Spinal cord (tissue), 10 donors: Measurements from ENCODE around the gene GUCD1. TPM values are rescaled to one million over a fixed set of nuclear protein-coding genes. Genes with fewer than 3 reads are reported as not detected.

Source experiments
- DNase-seq, 6 donors: peaks; one replicate each; pipeline versions ENCODE4 v3.0.0 to v3.0.0-alpha.2; 2013 to 2015; ENCODE audit warnings: low spot score in 6 of 6, low read depth in 4 of 6
- H3K27ac ChIP-seq: one replicate; pipeline ENCODE4 v1.5.1; 2013; ENCODE audit warnings: low read depth, low read length, control low read depth
- H3K27me3 ChIP-seq: one replicate; pipeline ENCODE4 v1.6.1; 2013; ENCODE audit warnings: low read length; ENCODE audit not compliant: control insufficient read depth, insufficient read depth
- H3K36me3 ChIP-seq: one replicate; pipeline ENCODE4 v1.6.1; 2013; ENCODE audit warnings: low read length; ENCODE audit not compliant: control insufficient read depth, insufficient read depth
- H3K4me1 ChIP-seq: one replicate; pipeline ENCODE4 v1.6.1; 2013; ENCODE audit warnings: low read length; ENCODE audit not compliant: control insufficient read depth, insufficient read depth
- H3K4me3 ChIP-seq: one replicate; pipeline ENCODE4 v1.5.1; 2013; ENCODE audit warnings: low read depth, low read length, control low read depth
- H3K9me3 ChIP-seq: one replicate; pipeline ENCODE4 v1.6.1; 2013; ENCODE audit warnings: low read length; ENCODE audit not compliant: control insufficient read depth, insufficient read depth
- WGBS: methylation state at CpG from one replicate; pipeline ENCODE4 v1.1.5; 2013; ENCODE audit warnings: missing lambda C conversion rate; ENCODE audit not compliant: insufficient coverage; 5-methylcytosine and 5-hydroxymethylcytosine counted together
- polyA plus RNA-seq, 2 donors: library from polyadenylated mRNA; unstranded; fragments of 120-200 nt; gene quantifications; one replicate each; pipeline ENCODE4 v1.2.1, GENCODE V29; 2013; ENCODE audit not compliant: insufficient read length in 2 of 2
- total RNA-seq, 2 donors: library from RNA; depleted of rRNA in 1 of 2; stranded (reverse); fragments of 120-200 nt in 1 of 2; fragments of >200 nt in 1 of 2; gene quantifications; one replicate each; pipeline versions ENCODE4 v1.2.3 to v1.2.4, GENCODE V29; 2013 to 2014
- donor health status: healthy.

Gene GUCD1
- total and polyA plus RNA-seq, 4 donors, result 51.7 to 75.1 (median 58.0) TPM

DNA sequence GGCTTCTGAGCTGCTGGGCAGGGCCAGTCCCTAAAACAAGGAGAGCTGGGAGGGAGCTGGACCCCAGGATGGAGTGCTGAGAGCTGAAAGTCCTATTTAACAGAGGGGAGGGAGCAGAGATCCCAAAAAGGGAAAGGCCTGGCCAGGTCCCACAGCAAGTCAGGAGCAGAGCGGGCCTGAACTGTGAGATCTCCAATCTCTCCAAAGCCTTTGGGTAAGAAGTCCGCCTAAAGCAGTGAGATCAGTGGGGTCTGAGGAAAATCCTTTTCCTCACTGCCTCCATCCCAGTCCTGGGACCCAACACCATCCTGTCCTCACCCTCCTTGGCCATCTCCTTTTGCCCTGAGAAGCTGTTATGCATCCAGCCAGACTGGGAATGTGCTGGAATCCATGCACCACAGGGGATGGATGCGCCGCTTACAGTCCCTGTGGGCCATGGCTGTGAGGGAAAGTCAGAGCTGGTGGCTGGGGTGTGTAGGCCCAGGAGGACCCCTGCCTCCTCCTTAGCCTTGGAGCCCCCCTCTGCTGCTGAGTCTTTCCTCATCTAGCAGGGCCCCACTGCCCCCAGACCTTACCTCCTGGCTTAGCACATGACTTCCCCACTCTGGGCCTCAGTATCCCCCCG is 29.3 kb upstream of the GUCD1 start:
- Histone ChIP-seq H3K27me3 (no peaks in the 10 kb centered on the region), H3K4me1 (peaks cover 41% of the 10 kb centered on the region), H3K4me3 (no peak overlapping the region), H3K27ac (peak overlapping the region; percentile 17), H3K9me3 (no peaks in the 10 kb centered on the region), H3K36me3 (peaks cover 52% of the 10 kb centered on the region)
- DNase-seq, result no peak
- WGBS, result 74% methylated on average over 3 of the region's 5 CpGs

DNA sequence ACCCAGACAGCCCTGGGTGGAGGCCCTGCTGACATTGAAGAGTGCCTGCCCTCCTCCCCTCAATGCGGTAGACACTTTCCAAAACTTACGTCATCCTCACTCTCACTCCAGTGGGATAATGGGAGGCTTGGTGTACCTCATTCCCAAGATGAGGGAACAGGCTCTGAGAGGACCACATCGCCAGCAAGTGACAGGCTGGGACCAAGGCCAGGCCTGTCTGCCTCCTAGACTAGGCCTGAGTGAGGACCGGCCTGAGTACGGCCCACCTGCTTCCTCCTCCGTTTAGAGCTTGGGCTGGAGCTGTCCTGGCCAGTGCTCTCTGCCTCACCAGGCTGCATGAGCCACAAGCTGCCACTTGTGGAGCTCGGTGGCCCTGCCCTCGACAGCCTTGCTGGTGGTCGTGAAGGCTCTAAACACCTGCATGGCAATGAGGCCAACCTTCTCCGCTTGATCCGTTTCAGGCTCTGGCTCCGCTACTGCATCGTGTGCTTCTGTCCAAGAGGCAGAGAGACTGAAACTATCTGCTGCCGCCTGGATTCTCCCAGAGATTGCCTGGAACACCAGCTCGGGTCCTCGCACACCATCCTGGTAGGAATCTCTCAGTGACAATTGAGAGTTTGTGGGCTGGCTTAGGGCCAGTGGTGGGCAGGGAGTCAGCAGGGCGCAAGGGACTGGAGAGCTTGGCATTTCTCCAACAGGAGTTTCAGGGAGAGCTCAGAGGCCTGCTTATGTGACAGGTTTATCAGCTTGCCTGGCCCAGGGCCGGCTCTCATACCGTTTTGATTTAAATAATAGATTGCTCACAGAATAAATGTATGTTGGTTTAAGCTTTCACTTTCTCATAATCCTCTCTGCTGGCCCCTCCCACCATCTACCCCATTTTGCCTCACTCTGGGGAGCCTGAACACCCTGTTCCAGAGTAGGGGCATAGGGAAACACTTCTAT is 28.6 kb upstream of the GUCD1 start:
- Histone ChIP-seq H3K4me1 (peaks cover 33% of the 10 kb centered on the region), H3K27me3 (no peaks in the 10 kb centered on the region), H3K4me3 (no peak overlapping the region), H3K27ac (peak overlapping the region; percentile 17), H3K36me3 (peaks cover 44% of the 10 kb centered on the region), H3K9me3 (no peaks in the 10 kb centered on the region)
- 36% methylated on average over 16 of the region's 19 CpGs for WGBS
- peak in 3 of 6 donors; percentile 19 to 79 (median 54) for DNase-seq

GRCh38 chr22:24582056-24582814 is 27.3 kb upstream of the GUCD1 start:
- 88% methylated on average over 10 of the region's 12 CpGs for WGBS
- Histone ChIP-seq H3K4me3 (no peak overlapping the region), H3K9me3 (no peaks in the 10 kb centered on the region), H3K27ac (no peak overlapping the region), H3K4me1 (peaks cover 24% of the 10 kb centered on the region), H3K27me3 (no peaks in the 10 kb centered on the region), H3K36me3 (peaks cover 37% of the 10 kb centered on the region)
- DNase-seq, result no peak

DNA sequence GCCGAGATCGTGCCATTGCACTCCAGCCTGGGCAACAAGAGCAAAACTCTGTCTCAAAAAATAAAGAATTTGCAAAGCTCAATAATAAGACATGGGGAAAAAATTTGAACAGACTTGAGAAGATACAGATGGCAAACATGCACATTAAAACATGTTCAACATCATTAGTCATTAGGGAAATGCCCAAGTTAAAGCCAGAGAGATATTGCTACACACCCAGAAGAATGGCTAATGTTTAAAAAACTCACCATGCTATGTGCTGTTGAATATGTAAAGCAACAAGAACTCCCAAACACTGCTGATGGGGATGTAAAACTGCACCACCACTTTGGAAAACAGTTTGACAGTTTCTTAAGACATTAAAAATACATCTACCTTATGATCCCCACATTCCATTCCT is 25.3 kb upstream of the GUCD1 start:
- H3K27me3 ChIP-seq, result no peaks in the 10 kb centered on the region
- DNase-seq, result no peak
- WGBS, result no CpG with 5 or more reads among the region's 2 CpGs
- H3K4me1 ChIP-seq, result peaks cover 23% of the 10 kb centered on the region
- peaks cover 30% of the 10 kb centered on the region for H3K36me3 ChIP-seq
- H3K9me3 ChIP-seq, result no peaks in the 10 kb centered on the region
- no peak overlapping the region for H3K4me3 ChIP-seq
- H3K27ac ChIP-seq, result no peak overlapping the region

DNA sequence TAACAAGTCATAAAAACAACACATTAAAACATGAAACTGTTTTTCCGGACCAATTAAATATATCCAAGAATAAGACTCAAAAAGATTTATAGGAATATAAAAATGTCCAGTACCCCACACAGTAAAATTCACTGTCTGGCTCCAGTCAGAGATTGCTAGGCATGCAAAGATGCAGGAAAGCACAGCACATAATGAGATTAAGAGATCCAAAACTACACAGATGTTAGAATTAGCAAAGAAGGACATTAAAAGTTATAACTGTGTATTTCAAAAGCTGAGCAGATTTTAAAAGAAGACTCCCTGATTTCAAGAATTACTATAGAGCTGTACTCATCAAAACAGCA is 24.3 kb upstream of the GUCD1 start:
- Histone ChIP-seq H3K36me3 (peaks cover 30% of the 10 kb centered on the region), H3K9me3 (no peaks in the 10 kb centered on the region), H3K27ac (no peak overlapping the region), H3K4me3 (no peak overlapping the region), H3K4me1 (peaks cover 13% of the 10 kb centered on the region), H3K27me3 (no peaks in the 10 kb centered on the region)
- WGBS, result no CpG with 5 or more reads among the region's 1 CpG
- no peak for DNase-seq

GRCh38 chr22:24578355-24579257 is 23.7 kb upstream of the GUCD1 start:
- WGBS, result 82% methylated on average over 4 of the region's 8 CpGs
- no peaks in the 10 kb centered on the region for H3K9me3 ChIP-seq
- no peak overlapping the region for H3K27ac ChIP-seq
- DNase-seq, result no peak
- peaks cover 7% of the 10 kb centered on the region for H3K4me1 ChIP-seq
- H3K36me3 ChIP-seq, result peaks cover 34% of the 10 kb centered on the region
- no peaks in the 10 kb centered on the region for H3K27me3 ChIP-seq
- no peak overlapping the region for H3K4me3 ChIP-seq

- Histone ChIP-seq H3K4me1 (no peaks in the 10 kb centered on the region), H3K27ac (no peak overlapping the region), H3K9me3 (no peaks in the 10 kb centered on the region), H3K27me3 (no peaks in the 10 kb centered on the region), H3K4me3 (no peak overlapping the region), H3K36me3 (peaks cover 45% of the 10 kb centered on the region)
- WGBS, result no CpG with 5 or more reads among the region's 1 CpG
- DNase-seq, result no peak
Observed at GRCh38 chr22:24576778-24577177, 21.8 kb upstream of the GUCD1 start.

DNA sequence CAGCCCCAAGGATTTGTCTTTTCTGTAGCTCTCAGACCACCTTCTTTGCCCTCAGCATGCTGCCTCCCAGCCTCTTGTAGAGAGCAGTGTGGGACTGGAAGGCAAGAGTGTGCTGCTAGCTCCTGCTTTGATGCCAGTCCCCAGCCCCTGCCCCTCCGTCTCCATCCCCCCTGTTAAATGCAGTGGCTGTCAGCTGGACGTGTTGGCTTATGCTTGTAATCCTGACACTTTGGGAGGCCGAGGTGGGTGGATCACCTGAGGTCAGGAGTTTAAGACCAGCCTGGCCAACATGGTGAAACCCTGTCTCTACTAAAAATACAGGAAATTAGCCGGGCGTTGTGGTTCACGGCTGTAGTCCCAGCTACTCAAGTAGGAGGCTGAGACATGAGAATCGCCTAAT is 16.3 kb upstream of the GUCD1 start:
- Histone ChIP-seq H3K4me1 (peaks cover 5% of the 10 kb centered on the region), H3K9me3 (no peaks in the 10 kb centered on the region), H3K27ac (no peak overlapping the region), H3K4me3 (no peak overlapping the region), H3K36me3 (peaks cover 74% of the 10 kb centered on the region), H3K27me3 (no peaks in the 10 kb centered on the region)
- 89% methylated on average over 7 of the region's 7 CpGs for WGBS
- no peak for DNase-seq

- Histone ChIP-seq H3K36me3 (peaks cover 62% of the 10 kb centered on the region), H3K4me1 (peaks cover 5% of the 10 kb centered on the region)
- WGBS, result 82% methylated on average over 9 of the region's 10 CpGs
Observed at GRCh38 chr22:24567668-24568067, 12.7 kb upstream of the GUCD1 start.

More at GRCh38 chr22:24567668-24568067, 12.7 kb upstream of the GUCD1 start:
- H3K27me3 ChIP-seq, result no peaks in the 10 kb centered on the region
- H3K4me3 ChIP-seq, result no peak overlapping the region
- H3K27ac ChIP-seq, result no peak overlapping the region
- H3K9me3 ChIP-seq, result no peaks in the 10 kb centered on the region
- DNase-seq, result no peak
